GM10847 (cell line): Measurements from ENCODE around the gene CSKMT.
A peak's percentile ranks its signal among the peaks of the same experiment; 100 is the strongest.

Source experiments
- POLR2A ChIP-seq: IDR thresholded peaks from 2 replicates; pipeline ENCODE4 v1.6.1; 2011; ENCODE audit not compliant: insufficient read length; ENCODE audit errors: extremely low read depth

CSKMT gene

GRCh38 chr11:62677156-62677555 lies 12.0 kb downstream of the CSKMT start:
- no peak for TF ChIP-seq POLR2A

- TF ChIP-seq POLR2A = no peak
Observed at GRCh38 chr11:62677714-62678113, 12.6 kb downstream of the CSKMT start.

- no peak for TF ChIP-seq POLR2A
Observed at GRCh38 chr11:62678433-62678769, 13.3 kb downstream of the CSKMT start.

DNA sequence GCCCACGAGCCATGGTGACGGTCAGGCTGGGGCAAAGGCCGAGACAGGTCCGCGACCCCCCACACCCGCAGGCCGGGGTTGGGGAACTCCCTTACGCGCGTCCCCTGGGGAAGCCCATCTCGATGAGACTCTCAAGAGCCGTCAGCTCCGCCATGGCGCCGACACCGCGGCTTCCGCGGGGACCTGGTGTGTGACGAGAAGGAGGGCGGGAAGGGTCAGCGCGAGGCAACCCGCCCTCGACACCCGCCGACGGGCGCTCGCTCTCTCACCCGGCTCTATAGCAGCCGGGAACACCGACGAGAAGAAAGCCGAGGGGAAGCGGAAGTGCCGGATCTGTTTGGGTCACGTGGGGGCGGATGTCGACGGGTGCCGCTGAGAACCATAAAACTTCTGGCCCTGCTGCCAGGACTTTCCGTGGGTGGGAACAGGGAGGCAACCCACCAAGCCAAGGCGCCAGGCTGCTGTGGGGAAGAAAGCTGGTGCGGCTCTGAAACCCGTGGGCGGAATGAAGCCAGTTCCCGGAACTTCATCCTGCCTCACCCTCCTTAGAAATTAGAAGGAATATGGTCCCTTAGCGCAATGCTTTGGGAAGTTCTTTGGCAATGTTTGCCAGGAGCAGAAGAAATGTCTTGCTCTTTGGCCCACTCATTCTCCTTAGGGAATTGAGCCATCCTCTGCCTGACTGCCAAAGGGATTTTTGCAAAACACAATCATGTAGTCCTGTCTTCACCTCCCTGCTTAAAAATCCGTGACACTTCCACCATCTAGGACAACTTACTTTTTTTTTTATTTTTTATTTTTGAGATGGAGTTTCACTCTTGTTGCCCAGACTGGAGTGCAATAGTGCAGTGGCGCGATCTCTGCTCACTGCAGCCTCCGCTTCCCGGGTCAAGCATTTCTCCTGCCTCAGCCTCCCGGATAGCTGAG lies 13.9 kb downstream of the CSKMT start, which contains the start of gene UBXN1:
UBXN1 (minus strand) TSS at position 304 of the 927 bp plus-strand sequence; CDS start at position 154, 150 bp downstream.
- TF ChIP-seq POLR2A = peak; percentile 77

DNA sequence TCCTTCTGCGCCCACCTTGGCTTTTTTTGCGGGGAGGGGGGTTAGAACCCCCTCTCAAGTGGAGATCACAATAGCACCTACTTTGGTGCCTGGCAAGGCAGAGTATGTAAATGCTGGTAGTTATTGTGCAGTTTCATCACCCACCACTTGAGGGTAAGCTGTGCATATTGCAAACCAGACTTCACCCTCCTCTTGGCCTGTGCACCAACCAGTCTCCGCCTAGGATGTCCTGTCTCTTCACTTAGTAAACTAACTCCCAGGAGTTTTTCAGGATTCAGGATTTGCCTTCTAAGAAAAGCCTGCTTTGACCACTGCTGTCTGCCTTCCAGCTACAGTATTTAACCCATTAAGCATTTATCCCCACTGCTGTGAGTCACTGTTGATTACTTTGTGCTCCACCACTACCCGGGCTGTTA lies 15.7 kb downstream of the CSKMT start:
- TF ChIP-seq POLR2A = no peak

- no peak for TF ChIP-seq POLR2A
Observed at GRCh38 chr11:62682518-62682917, 17.4 kb downstream of the CSKMT start.

DNA sequence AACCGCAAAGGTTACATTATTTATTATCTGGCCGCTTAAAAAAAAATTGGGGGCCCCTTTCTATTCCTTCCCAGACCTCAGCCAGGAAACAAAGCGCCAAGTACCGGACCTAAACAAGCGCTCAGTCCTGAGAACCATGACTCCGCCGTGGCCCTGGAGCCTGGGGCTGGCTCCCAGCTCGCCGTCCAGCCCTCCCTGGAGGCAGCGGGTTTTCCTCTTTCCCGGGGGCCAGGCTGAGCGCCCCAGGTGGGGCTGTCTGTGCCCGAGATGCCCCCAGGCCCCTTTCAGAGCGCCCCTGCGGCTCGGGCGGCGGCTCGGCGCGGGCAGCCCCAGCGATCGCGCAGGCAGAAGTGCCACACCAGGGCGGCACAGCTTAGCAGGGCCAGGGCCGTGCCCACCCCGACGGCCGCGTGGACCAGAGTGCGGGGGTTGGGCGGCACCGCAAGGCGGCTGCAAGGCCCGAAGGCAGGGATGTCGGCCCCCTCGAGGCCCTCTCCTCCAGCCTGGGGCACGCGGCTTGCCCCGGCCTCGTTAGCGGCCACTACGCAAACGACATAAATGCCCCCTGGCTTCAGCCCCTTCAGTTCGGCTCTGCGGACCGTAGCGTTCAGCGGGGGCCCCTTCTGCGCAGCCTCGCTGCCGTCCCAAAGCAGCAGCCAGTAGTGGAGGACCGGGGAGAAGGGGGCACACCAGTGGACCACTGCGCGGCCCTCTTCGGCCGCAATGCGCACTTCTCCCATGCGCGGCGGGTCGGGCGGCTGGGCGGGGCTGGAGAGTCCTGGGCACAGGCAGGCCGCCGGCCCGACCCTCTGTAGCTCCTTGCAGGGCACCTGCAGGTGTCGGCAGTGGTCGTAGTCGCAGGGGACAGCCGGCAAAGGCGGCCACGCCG lies 22.6 kb downstream of the CSKMT start:
- no peak for TF ChIP-seq POLR2A

- no peak for TF ChIP-seq POLR2A
Observed at GRCh38 chr11:62688491-62688890, 23.4 kb downstream of the CSKMT start.

- TF ChIP-seq POLR2A = no peak
Observed at GRCh38 chr11:62689421-62690183, 24.5 kb downstream of the CSKMT start, which contains the start of gene LRRN4CL. Gene LRRN4CL (minus strand): TSS chr11:62689530. CDS start chr11:62688508, 1,022 bp downstream.

- TF ChIP-seq POLR2A = no peak
Observed at GRCh38 chr11:62694455-62695167, 29.5 kb downstream of the CSKMT start.

DNA sequence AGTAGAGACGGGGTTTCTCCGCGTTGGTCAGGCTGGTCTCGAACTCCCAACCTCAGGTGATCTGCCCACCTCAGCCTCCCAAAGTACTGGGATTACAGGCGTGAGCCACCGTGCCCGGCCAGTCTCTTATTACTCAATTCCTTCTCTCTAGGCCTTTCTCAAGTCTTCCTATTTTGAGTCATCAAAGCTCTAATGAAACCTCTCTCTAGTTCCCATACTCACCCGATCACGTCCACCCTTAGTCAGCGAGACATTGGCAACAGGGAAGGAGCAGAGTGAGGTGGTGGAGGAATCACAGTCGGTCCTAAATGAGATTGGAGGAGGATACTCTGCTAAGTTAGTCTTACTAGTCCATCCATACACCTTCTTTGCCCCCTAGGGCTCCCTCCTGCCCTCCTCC lies 37.1 kb downstream of the CSKMT start:
- TF ChIP-seq POLR2A = no peak

DNA sequence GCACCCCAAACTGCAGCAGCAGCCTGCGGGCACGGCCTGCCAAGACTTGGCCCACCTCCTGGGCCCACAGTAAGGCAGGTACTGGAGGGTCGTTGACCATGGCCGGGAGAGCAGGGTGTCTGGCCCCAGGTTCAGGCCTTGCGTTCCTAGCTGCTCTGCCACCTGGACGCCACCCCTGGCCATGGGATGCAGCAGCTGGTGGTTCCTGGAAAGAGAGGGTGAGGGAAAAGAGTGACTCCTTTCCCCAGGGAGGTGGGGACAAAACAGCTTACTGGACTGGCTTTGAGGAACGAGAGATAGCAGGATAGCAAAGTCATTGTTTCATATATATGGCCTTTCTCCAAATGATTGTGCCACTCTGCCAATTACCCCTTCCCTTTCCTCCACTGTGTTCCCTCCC lies 40.3 kb downstream of the CSKMT start:
- no peak for TF ChIP-seq POLR2A

- peak; percentile 49 for TF ChIP-seq POLR2A
Observed at GRCh38 chr11:62705880-62706849, 41.1 kb downstream of the CSKMT start.
